SU-DHL-6 (cell line): ENCODE results near the gene PTH2.
"Not testable (repeated sequence)": the region's sequence is repeated elsewhere in the genome, so short reads cannot be mapped to it uniquely, and the experiment has no call there.

Experiments used
- H2AFZ ChIP-seq: fragments of 200-600 bp; sonication (generic); 2 replicates; pipeline ENCODE4 v1.6.1; 2014; ENCODE audit warnings: low read depth, mild to moderate bottlenecking, moderate library complexity, mixed read lengths, antibody characterized with exemption, low read length; ENCODE audit not compliant: severe bottlenecking
- H3F3A ChIP-seq: fragments of 200-600 bp; shearing (Covaris generic); 2 replicates; pipeline ENCODE4 v1.6.0; 2016; ENCODE audit warnings: antibody characterized with exemption, mild to moderate bottlenecking; ENCODE audit not compliant: insufficient read depth
- H3K27ac ChIP-seq: fragments of 200-600 bp; sonication (generic); 2 replicates; pipeline ENCODE4 v1.5.1; 2016; ENCODE audit warnings: low read depth, mild to moderate bottlenecking, low read length, moderate library complexity, mixed read lengths
- H3K27me3 ChIP-seq: fragments of 200-600 bp; sonication (generic), shearing (Covaris generic); 2 replicates; pipeline ENCODE4 v1.6.0; 2014; ENCODE audit warnings: mild to moderate bottlenecking, low read length
- H3K36me3 ChIP-seq: fragments of 200-600 bp; sonication (generic); 2 replicates; pipeline ENCODE4 v1.6.1; 2014; ENCODE audit warnings: mild to moderate bottlenecking, low read length, mixed read lengths
- H3K4me2 ChIP-seq: fragments of 300-600, 200-600 bp; shearing (Covaris generic), sonication (generic); 2 replicates; pipeline ENCODE4 v1.6.0; 2014; ENCODE audit warnings: low read length, low read depth, mild to moderate bottlenecking; ENCODE audit not compliant: poor library complexity, severe bottlenecking
- H3K4me3 ChIP-seq: fragments of 200-600 bp; sonication (generic); 2 replicates; pipeline ENCODE4 v1.5.1; 2014; ENCODE audit warnings: antibody characterized with exemption, low read length, mild to moderate bottlenecking, mixed read lengths; ENCODE audit not compliant: insufficient read depth, poor library complexity, severe bottlenecking
- H3K79me2 ChIP-seq: fragments of 200-600 bp; sonication (generic); 2 replicates; pipeline ENCODE4 v1.6.1; 2014; ENCODE audit warnings: mild to moderate bottlenecking, low read length, moderate library complexity; ENCODE audit not compliant: insufficient read depth
- H3K9ac ChIP-seq: fragments of 200-600 bp; sonication (generic); 2 replicates; pipeline ENCODE4 v1.7.0; 2014; ENCODE audit warnings: mild to moderate bottlenecking, low read length
- H3K9me2 ChIP-seq: fragments of 200-600 bp; sonication (generic); replicated peaks from 2 replicates; pipeline ENCODE4 v1.6.1; 2014; ENCODE audit warnings: low read length; ENCODE audit not compliant: insufficient read depth
- H3K9me3 ChIP-seq: fragments of 200-600 bp; sonication (generic); 2 replicates; pipeline ENCODE4 v1.6.1; 2014; ENCODE audit warnings: low read length, mixed read lengths; ENCODE audit not compliant: insufficient read depth
- H4K20me1 ChIP-seq: fragments of 200-600 bp; sonication (generic); 2 replicates; pipeline ENCODE4 v1.6.1; 2014; ENCODE audit warnings: low read depth, mild to moderate bottlenecking, antibody characterized with exemption, low read length, moderate library complexity, mixed read lengths
- CTCF ChIP-seq: fragments of 200-600 bp; sonication (generic); IDR thresholded peaks from one replicate; pipeline ENCODE4 v1.5.1; 2017; ENCODE audit warnings: antibody characterized with exemption, mild to moderate bottlenecking, low read length, moderate library complexity; ENCODE audit not compliant: insufficient read depth, poor library complexity, severe bottlenecking
- EZH2phosphoT487 ChIP-seq: fragments of 200-600 bp; sonication (generic), shearing (Covaris generic); conservative IDR thresholded peaks from 2 replicates; pipeline ENCODE4 v1.6.1; 2018; ENCODE audit warnings: mild to moderate bottlenecking, antibody characterized with exemption, low read length, moderate library complexity, mixed read lengths

Gene PTH2

GRCh38 chr19:49461656-49462055, 38.4 kb upstream of the PTH2 start:
- H4K20me1 ChIP-seq = no peaks in the 10 kb centered on the region
- no peaks in the 10 kb centered on the region for H3K27me3 ChIP-seq
- H3K79me2 ChIP-seq = no peaks in the 10 kb centered on the region
- TF ChIP-seq EZH2phosphoT487 = no peak
- no peak for TF ChIP-seq CTCF
- H3K9me2 ChIP-seq = no peaks in the 10 kb centered on the region
- H3F3A ChIP-seq = no peaks in the 10 kb centered on the region
- H3K27ac ChIP-seq = no peak overlapping the region
- H3K9me3 ChIP-seq = no peaks in the 10 kb centered on the region
- H3K4me2 ChIP-seq = no peak overlapping the region
- H2AFZ ChIP-seq = no peak overlapping the region
- no peak overlapping the region for H3K4me3 ChIP-seq
- no peaks in the 10 kb centered on the region for H3K36me3 ChIP-seq
- no peak overlapping the region for H3K9ac ChIP-seq

- not testable (repeated sequence) for H3K79me2 ChIP-seq, H3K9me2 ChIP-seq, H3K27me3 ChIP-seq, H3K27ac ChIP-seq, H3K4me2 ChIP-seq, H3K36me3 ChIP-seq, H2AFZ ChIP-seq, H3K9ac ChIP-seq, H3K4me3 ChIP-seq, H3K9me3 ChIP-seq, H3F3A ChIP-seq, H4K20me1 ChIP-seq
Measured at GRCh38 chr19:49461130-49461529, 37.9 kb upstream of the PTH2 start.

GRCh38 chr19:49459388-49459787, 36.1 kb upstream of the PTH2 start:
- Histone ChIP-seq H2AFZ (no peak overlapping the region), H3K27ac (no peak overlapping the region)
- TF ChIP-seq EZH2phosphoT487 (no peak), CTCF (no peak)

GRCh38 chr19:49458567-49458903, 35.3 kb upstream of the PTH2 start:
- Histone ChIP-seq H3K9me2 (no peaks in the 10 kb centered on the region), H3K9me3 (no peaks in the 10 kb centered on the region), H3F3A (0 out of 2 replicates have a peak, but pooled peaks cover 6% of the 10 kb centered on the region), H3K4me3 (no peak overlapping the region), H2AFZ (no peak overlapping the region), H3K36me3 (no peaks in the 10 kb centered on the region), H3K79me2 (peaks cover 18% of the 10 kb centered on the region), H3K27me3 (no peaks in the 10 kb centered on the region), H3K9ac (no peak overlapping the region), H3K27ac (no peak overlapping the region), H4K20me1 (no peaks in the 10 kb centered on the region), H3K4me2 (no peak overlapping the region)
- TF ChIP-seq EZH2phosphoT487 (no peak), CTCF (no peak)

More at GRCh38 chr19:49459388-49459787, 36.1 kb upstream of the PTH2 start:
- peaks cover 9% of the 10 kb centered on the region for H3K79me2 ChIP-seq
- no peaks in the 10 kb centered on the region for H4K20me1 ChIP-seq
- H3F3A ChIP-seq = 0 out of 2 replicates have a peak, but pooled peaks cover 6% of the 10 kb centered on the region
- no peaks in the 10 kb centered on the region for H3K36me3 ChIP-seq
- H3K9ac ChIP-seq = no peak overlapping the region
- no peaks in the 10 kb centered on the region for H3K27me3 ChIP-seq
- H3K4me3 ChIP-seq = no peak overlapping the region
- no peaks in the 10 kb centered on the region for H3K9me2 ChIP-seq
- H3K4me2 ChIP-seq = no peak overlapping the region
- no peaks in the 10 kb centered on the region for H3K9me3 ChIP-seq
